ENCODE results near the gene CHRNA4. TPM values are rescaled to one million over a fixed set of nuclear protein-coding genes. Genes with fewer than 3 reads are reported as not detected.

CHRNA4 gene
- total RNA-seq, 2 experiments from 2014 or later: not detected

GRCh38 chr20:63379296-63379695, 18.1 kb upstream of the CHRNA4 start:
- DNase-seq: no peak
- H3K4me3 Mint-ChIP-seq: no peak overlapping the region
- TF ChIP-seq CTCF (IDR thresholded peaks at IDR 0.05): no peak
- H3K27ac Mint-ChIP-seq: no peak overlapping the region
- intact Hi-C loops (cut with DNase I, micrococcal nuclease): no loop called here
- ChIA-PET CTCF (no interaction called here), POLR2A (no interaction called here)
- Histone ChIP-seq H3K4me3 (ENCODE audit: low read length) (no peak overlapping the region), H3K27ac (ENCODE audit: low read depth in 1 of 2, low read length in 2 of 2) (no peak overlapping the region), H3K36me3 (ENCODE audit: insufficient read depth, low read length) (no peaks in the 10 kb centered on the region), H3K27me3 (ENCODE audit: control insufficient read depth in 1 of 2, insufficient read depth in 2 of 2, low read length in 2 of 2) (peaks cover 20 to 40% of the 10 kb centered on the region in 2 experiments), H3K4me1 (ENCODE audit: insufficient read depth, low read length) (peaks cover 3% of the 10 kb centered on the region), H3K9me3 (ENCODE audit: control insufficient read depth in 1 of 2, insufficient read depth in 1 of 2, low read length in 2 of 2) (peaks cover 0 to 18% of the 10 kb centered on the region in 2 experiments)
- H3K4me1 Mint-ChIP-seq (ENCODE audit: low read depth): no peaks in the 10 kb centered on the region
- H3K36me3 Mint-ChIP-seq (ENCODE audit: low read depth): no peaks in the 10 kb centered on the region
- H3K27me3 Mint-ChIP-seq: peaks cover 26% of the 10 kb centered on the region
- no peaks in the 10 kb centered on the region for H3K9me3 Mint-ChIP-seq
- ATAC-seq (ENCODE audit: poor library complexity): no peak

GRCh38 chr20:63378626-63379025, 17.5 kb upstream of the CHRNA4 start:
- CTCF ChIA-PET: no interaction called here
- ATAC-seq (ENCODE audit: poor library complexity) (no peak), DNase-seq (no peak)
- Histone ChIP-seq H3K9me3 (ENCODE audit: control insufficient read depth in 1 of 2, insufficient read depth in 1 of 2, low read length in 2 of 2) (peaks cover 0 to 14% of the 10 kb centered on the region in 2 experiments), H3K36me3 (ENCODE audit: insufficient read depth, low read length) (no peaks in the 10 kb centered on the region), H3K27me3 (ENCODE audit: control insufficient read depth in 1 of 2, insufficient read depth in 2 of 2, low read length in 2 of 2) (peaks cover 24 to 40% of the 10 kb centered on the region in 2 experiments), H3K4me1 (ENCODE audit: insufficient read depth, low read length) (peaks cover 3% of the 10 kb centered on the region), H3K27ac (ENCODE audit: low read depth in 1 of 2, low read length in 2 of 2) (no peak overlapping the region), H3K4me3 (ENCODE audit: low read length) (no peak overlapping the region)
- intact Hi-C loops (cut with DNase I, micrococcal nuclease): no loop called here
- H3K36me3 Mint-ChIP-seq (ENCODE audit: low read depth): no peaks in the 10 kb centered on the region
- no peaks in the 10 kb centered on the region for H3K4me1 Mint-ChIP-seq (ENCODE audit: low read depth)
- H3K27ac Mint-ChIP-seq: no peak overlapping the region
- H3K27me3 Mint-ChIP-seq: peaks cover 26% of the 10 kb centered on the region
- no peaks in the 10 kb centered on the region for H3K9me3 Mint-ChIP-seq
- no peak overlapping the region for H3K4me3 Mint-ChIP-seq
- POLR2A ChIA-PET: no interaction called here
- TF ChIP-seq CTCF (IDR thresholded peaks at IDR 0.05): no peak

GRCh38 chr20:63377951-63378381, 16.8 kb upstream of the CHRNA4 start:
- intact Hi-C loops (cut with DNase I, micrococcal nuclease): no loop called here
- Mint-ChIP-seq H3K27ac (no peak overlapping the region), H3K9me3 (no peaks in the 10 kb centered on the region), H3K27me3 (peaks cover 26% of the 10 kb centered on the region), H3K4me3 (no peak overlapping the region), H3K36me3 (ENCODE audit: low read depth) (no peaks in the 10 kb centered on the region), H3K4me1 (ENCODE audit: low read depth) (no peaks in the 10 kb centered on the region)
- DNase-seq (no peak), ATAC-seq (ENCODE audit: poor library complexity) (no peak)
- H3K27ac ChIP-seq (ENCODE audit: low read depth in 1 of 2, low read length in 2 of 2): no peak overlapping the region
- no peak overlapping the region for H3K4me3 ChIP-seq (ENCODE audit: low read length)
- peaks cover 0 to 12% of the 10 kb centered on the region in 2 experiments for H3K9me3 ChIP-seq (ENCODE audit: control insufficient read depth in 1 of 2, insufficient read depth in 1 of 2, low read length in 2 of 2)
- peaks cover 27 to 39% of the 10 kb centered on the region in 2 experiments for H3K27me3 ChIP-seq (ENCODE audit: control insufficient read depth in 1 of 2, insufficient read depth in 2 of 2, low read length in 2 of 2)
- POLR2A ChIA-PET: no interaction called here
- CTCF ChIA-PET: no interaction called here
- TF ChIP-seq CTCF (IDR thresholded peaks at IDR 0.05): no peak
- H3K4me1 ChIP-seq (ENCODE audit: insufficient read depth, low read length): peaks cover 3% of the 10 kb centered on the region
- no peaks in the 10 kb centered on the region for H3K36me3 ChIP-seq (ENCODE audit: insufficient read depth, low read length)
